ENCODE results near the gene HDLBP.

The HDLBP gene

GRCh38 chr2:241226723-241227572, 88.5 kb downstream of the HDLBP start:
- no peak for DNase-seq

GRCh38 chr2:241225983-241226382, 89.5 kb downstream of the HDLBP start:
- DNase-seq: no peak

GRCh38 chr2:241225545-241225944, 89.9 kb downstream of the HDLBP start:
- DNase-seq: no peak

DNA sequence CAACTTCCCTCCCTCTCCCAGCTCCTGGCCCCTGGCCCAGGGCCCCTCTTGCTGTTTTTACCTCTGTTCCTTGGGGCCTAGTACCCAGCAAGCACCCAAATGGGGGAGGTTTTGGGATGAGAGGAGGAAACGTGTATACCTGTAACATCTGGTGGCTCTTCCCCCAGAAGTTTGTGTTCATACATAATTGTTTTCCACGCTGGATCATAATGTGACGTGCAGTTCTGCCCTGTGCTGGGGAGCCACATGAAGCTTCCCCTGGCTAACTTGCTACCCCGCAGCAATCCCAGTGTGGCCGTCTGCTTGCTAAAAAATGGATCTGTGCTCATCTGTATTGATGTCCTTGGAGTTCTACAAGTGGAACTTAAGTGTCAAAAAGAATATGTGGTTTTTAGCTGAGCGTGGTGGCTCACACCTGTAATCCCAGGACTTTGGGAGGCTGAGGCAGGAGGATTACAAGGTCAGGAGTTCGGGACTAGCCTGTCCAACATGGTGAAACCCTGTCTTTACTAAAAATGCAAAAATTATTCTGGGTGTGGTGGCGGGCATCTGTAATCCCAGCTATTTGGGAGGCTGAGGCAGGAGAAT, 90.5 kb downstream of the HDLBP start:
- DNase-seq: no peak

DNA sequence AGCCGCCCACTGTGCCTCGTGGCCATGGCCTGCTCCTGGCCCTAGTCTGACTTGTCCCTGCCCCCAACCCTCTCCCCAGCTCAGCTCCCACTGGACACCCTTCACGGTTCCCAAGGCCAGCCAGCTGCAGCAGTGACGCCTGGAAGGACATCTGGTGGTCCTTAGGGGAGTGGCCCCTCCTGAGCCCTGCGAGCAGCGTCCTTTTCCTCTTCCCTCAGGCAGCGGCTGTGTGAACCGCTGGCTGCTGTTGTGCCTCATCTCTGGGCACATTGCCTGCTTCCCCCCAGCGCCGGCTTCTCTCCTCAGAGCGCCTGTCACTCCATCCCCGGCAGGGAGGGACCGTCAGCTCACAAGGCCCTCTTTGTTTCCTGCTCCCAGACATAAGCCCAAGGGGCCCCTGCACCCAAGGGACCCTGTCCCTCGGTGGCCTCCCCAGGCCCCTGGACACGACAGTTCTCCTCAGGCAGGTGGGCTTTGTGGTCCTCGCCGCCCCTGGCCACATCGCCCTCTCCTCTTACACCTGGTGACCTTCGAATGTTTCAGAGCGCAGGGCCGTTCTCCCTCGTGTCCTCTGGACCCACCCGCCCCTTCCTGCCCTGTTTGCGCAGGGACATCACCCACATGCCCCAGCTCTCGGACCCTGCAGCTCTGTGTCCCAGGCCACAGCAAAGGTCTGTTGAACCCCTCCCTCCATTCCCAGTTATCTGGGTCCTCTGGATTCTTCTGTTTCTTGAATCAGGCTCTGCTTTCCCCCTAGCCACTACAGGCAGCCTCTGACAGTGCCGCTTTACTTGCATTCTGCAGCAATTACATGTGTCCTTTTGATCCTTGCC, 91.2 kb downstream of the HDLBP start:
- no peak for DNase-seq

- no peak for DNase-seq
These were observed 92.1 kb downstream of the HDLBP start for GRCh38 chr2:241223211-241224017.

- no peak for DNase-seq
These were observed 95.6 kb downstream of the HDLBP start for GRCh38 chr2:241219856-241220356.

DNA sequence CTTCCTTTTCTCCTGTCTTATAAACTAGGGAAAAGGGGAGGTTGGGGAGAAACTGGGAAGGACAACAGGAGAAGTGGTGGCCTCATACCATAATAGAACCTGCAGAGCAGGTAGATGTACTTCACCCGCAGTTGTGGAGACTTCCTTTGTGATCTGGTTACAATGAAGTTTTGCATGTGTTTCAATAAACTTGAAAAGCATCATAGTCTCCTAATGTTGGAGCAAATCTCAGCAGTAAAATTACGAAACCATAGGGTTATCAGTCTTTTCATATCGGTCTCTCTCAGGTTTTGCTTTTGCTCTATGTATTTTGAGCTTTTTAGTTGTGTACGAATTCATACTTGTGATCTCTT, 96.5 kb downstream of the HDLBP start:
- peak; percentile 54 for DNase-seq

DNA sequence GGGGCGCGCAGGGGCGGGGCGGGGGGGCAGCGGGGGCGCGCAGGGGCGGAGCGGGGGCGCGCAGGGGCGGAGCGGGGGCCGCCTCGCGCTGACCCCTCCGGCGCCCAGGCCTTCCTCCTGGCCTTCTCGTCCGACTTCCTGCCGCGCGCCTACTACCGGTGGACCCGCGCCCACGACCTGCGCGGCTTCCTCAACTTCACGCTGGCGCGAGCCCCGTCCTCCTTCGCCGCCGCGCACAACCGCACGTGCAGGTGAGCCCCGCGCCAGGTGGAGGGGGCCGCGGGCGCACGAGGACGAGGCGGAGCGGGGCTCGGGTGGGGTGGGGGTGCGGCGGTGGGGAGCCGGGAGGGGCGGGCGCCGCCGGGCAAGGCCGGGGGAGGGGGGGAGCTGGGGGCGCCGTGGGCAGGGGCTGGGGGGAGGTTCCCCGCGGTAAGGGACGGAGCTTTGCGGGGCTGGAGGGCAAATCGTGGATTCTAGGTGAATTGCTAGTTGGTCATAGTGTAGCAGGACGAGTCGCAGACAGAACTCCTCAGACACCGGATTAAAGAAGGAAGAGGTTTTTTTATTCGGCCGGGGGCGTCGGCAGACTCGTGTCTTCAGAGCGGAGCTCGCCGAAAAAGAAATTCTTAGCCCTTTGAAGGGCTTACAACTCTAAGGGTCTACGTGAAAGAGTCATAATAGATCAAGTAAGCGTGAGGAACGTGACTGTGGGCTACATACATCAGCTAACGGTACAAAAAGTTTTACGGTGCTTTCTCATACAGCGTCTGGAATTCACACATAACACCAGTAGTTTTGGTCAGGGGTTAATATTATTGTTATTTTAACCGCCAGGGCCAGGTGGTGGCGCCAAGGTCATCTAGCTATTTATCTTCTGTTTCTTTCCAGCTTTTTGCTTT, 97.1 kb downstream of the HDLBP start:
- DNase-seq: peak; percentile 54

DNA sequence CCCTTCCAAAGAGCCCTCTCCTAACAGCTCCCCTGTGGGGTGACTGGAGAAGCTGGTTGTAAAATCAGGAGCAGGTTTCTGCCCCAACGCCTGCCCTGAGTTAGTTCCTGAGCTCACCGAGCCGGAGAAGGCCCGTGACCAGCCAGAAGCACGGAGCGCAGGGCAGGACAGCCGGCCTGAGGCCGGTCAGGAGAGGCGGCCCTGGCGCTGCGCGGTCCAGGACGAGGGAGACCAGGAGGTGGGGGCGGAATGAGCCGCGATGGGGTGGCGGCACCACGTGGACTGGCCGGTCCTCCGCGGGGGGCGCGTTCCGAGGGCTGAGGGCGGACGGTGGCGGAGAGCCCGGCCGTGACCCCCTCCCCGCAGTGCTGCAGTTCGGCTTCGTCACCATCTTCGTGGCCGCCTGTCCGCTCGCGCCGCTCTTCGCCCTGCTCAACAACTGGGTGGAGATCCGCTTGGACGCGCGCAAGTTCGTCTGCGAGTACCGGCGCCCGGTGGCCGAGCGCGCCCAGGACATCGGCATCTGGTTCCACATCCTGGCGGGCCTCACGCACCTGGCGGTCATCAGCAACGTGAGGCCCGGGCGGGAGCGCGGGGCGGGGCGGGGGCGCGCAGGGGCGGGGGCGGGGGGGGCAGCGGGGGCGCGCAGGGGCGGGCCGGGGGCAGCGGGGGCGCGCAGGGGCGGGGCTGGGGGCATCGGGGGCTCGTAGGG, 98.0 kb downstream of the HDLBP start:
- peak; percentile 38 for DNase-seq

GRCh38 chr2:241216211-241216761, 99.2 kb downstream of the HDLBP start:
- DNase-seq: no peak

GRCh38 chr2:241215421-241215820, 100.1 kb downstream of the HDLBP start:
- DNase-seq: no peak

- no peak for DNase-seq
These were observed 100.7 kb downstream of the HDLBP start for GRCh38 chr2:241214766-241215165.

DNA sequence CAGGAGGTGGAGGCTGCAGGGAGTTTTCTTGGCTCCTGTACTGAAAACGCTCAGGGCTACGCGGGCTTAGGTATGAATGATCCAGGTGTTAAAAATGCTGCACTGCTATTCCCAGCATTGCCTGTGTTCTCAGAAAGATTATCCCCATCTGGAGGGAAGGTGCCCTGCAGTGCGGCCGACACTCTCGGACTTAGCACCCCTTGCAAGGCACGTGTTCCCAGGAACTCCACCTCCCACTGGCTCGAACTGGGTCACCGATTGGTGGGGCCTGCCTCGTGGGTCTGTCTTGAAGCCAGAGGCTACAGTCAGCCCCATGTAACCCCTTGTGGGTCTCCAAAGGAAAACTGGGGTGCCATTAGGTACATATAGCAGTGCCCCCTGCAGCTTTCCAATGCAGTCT, 101.3 kb downstream of the HDLBP start:
- DNase-seq: no peak

- no peak for DNase-seq
These were observed 101.9 kb downstream of the HDLBP start for GRCh38 chr2:241213567-241213966.

DNA sequence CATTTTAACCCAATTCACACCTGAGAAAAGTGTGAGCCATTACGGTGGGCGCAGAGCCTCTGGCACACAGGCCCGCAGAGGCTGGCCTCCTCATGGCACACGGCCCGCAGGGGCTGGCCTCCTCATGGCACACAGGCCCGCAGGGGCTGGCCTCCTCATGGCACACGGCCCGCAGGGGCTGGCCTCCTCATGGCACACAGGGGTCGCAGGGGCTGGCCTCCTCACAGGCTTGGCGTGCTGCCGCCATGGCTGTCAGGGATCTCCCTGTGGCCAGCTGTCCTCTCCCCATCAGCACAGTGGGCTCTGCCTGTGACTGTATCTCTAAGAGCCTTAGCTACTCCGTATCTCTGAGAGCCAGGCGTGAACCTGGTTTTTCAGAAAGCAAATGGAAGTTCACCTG, 102.4 kb downstream of the HDLBP start:
- no peak for DNase-seq

DNA sequence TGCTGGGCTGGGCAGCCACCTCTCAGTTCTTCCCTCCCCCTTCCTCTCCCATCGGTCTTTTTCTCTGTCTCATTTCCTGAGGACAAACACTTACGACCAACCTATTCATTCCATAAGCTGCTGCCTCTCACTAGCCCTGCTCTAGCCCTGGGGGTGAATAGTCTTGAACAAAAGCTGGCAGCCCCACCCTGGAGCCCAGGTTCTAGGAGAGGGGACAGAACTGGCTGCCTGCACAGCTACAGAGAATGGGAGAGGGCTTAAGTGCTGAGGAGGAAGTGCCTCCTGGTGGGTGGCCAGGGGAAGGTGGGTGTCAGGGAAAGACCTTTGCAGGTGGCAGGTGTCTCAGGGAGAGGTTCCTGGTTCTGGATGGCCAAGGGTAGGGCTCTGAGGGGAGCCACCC, 104.2 kb downstream of the HDLBP start:
- DNase-seq: peak; percentile 50

- no peak for DNase-seq
These were observed 106.2 kb downstream of the HDLBP start for GRCh38 chr2:241209271-241209670.

- DNase-seq: no peak
These were observed 107.4 kb downstream of the HDLBP start for GRCh38 chr2:241208058-241208457.

DNA sequence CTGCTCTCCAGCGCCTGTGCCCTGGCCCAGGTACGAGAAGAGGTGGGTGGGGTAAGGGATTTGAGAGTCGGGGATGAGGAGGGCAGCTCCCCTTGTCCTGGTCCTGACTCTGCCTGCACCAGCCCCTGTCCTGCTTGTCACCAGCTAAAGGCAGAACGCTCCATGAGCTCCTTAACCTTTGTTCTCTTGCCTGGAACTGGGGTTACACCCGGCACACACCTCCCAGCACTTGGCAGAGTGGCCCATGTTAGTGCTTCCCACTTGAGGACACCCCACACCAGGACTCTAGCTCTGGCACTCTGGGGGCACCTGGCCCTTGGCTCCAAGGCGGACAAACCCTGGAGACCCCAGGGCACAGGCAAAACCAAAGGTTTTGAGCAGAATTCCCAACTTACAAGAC, 107.8 kb downstream of the HDLBP start:
- DNase-seq: no peak

DNA sequence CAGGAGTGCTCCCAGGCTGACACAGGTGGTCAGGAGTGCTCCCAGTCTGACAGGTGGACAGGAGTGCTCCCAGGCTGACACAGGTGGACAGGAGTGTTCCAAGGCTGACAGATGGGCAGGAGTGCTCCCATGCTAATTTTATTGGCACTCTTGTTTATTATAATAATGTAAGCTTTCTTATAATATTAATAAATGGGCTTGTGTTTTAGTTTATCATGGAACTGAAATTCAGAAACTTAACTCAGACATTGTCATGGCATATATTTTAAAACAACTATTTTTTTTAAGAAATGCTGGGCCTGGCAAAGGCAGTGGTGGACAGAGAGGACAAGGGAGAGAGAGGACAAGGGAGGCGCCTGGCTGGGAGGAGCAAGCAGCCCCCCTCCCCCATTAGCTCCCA, 108.3 kb downstream of the HDLBP start:
- DNase-seq: no peak

Measured in NCI-H510A treated with DMSO at 0.1 percent for 48 hours (cell line).